Heart right ventricle (tissue), 16 donors: ENCODE data around the gene SCP2. TPM values are rescaled to one million over a fixed set of nuclear protein-coding genes. Genes with fewer than 3 reads are reported as not detected.
A peak's percentile ranks its signal among the peaks of the same experiment; 100 is the strongest.

Experiments used
- ATAC-seq, 8 donors: fragments of 200-7000 bp; cut with Tn5 transposase; one replicate each; pipeline ENCODE4 v1.9.1; 2020; ENCODE audit warnings: mild to moderate bottlenecking in 8 of 8, moderate library complexity in 8 of 8, moderate number of reproducible peaks in 1 of 8
- DNase-seq, 2 donors: peaks; one replicate each; pipeline ENCODE4 v3.0.0-alpha.2; 2020
- H3K27ac ChIP-seq, 10 donors: fragments of 200-600 bp; sonication (generic) in 2 of 10; one replicate each; pipeline versions ENCODE4 v1.5.0 to v1.8.0; 2020 to 2022; ENCODE audit warnings: mild to moderate bottlenecking in 3 of 10
- H3K27me3 ChIP-seq, 7 donors: fragments of 200-600 bp; one replicate each; pipeline ENCODE4 v1.8.0; 2021 to 2022; ENCODE audit warnings: mild to moderate bottlenecking in 2 of 7
- H3K36me3 ChIP-seq, 9 donors: fragments of 200-600 bp; sonication (generic) in 1 of 9; one replicate each; pipeline versions ENCODE4 v1.5.0 to v1.8.0; 2020 to 2022; ENCODE audit warnings: mild to moderate bottlenecking in 2 of 9
- H3K4me1 ChIP-seq, 9 donors: fragments of 200-600 bp; sonication (generic) in 1 of 9; one replicate each; pipeline versions ENCODE4 v1.5.0 to v1.8.0; 2020 to 2022; ENCODE audit warnings: mild to moderate bottlenecking in 4 of 9
- H3K4me3 ChIP-seq, 10 donors: fragments of 200-600 bp; sonication (generic) in 2 of 10; one replicate each; pipeline versions ENCODE4 v1.5.0 to v1.8.0; 2020 to 2022; ENCODE audit warnings: mild to moderate bottlenecking in 7 of 10, moderate library complexity in 2 of 10
- H3K9me3 ChIP-seq, 11 donors: fragments of 200-600 bp in 10 of 11; sonication (generic) in 2 of 11; one replicate each; pipeline versions ENCODE4 v1.5.0 to v1.8.0; 2013 to 2022; ENCODE audit warnings: mild to moderate bottlenecking in 2 of 11, control low read depth in 1 of 11, moderate library complexity in 1 of 11
- WGBS, 2 donors: extraction: QIAGEN DNeasy Blood & Tissue Kit; methylation state at CpG; one replicate each; pipeline ENCODE4 v1.1.7; 2013; ENCODE audit warnings: inconsistent platforms in 1 of 2; 5-methylcytosine and 5-hydroxymethylcytosine counted together
- intact Hi-C, 10 donors: fragments of 100-400 bp; cut with DNase I; formaldehyde crosslinking; loops; one replicate each; pipeline versions ENCODE4 v1.11.1 to v1.14.2; 2022
- polyA plus RNA-seq, 2 donors: library from polyadenylated mRNA; stranded (reverse); fragments of 200-250 nt; gene quantifications; one replicate each; pipeline ENCODE4 v1.2.3, GENCODE V29; 2013
- total RNA-seq, 10 donors: library from RNA; stranded (reverse); fragmentation: NEBNext Ultra II Directional in 3 of 10; extraction: Animal tissue kit (Norgen Biotek cat#: 25700) in 3 of 10; gene quantifications; one replicate each; pipeline versions ENCODE4 v1.2.1 to v1.2.4, GENCODE V29; 2021 to 2023
- TF ChIP-seq, protein P1 (sequence below), 9 donors: fragments of 200-600 bp; sonication (generic) in 2 of 9; IDR thresholded peaks; one replicate each; pipeline versions ENCODE4 v1.5.0 to v1.8.0; 2021 to 2022; ENCODE audit warnings: antibody characterized with exemption in 9 of 9, mild to moderate bottlenecking in 5 of 9, moderate library complexity in 1 of 9
- donor health status: Arrhythmogenic right ventricular cardiomyopathy.
- donor health status: ischemic (EF 13 %, LVEDD 7.1; RV severe dilation, severe dysfunction).
- donor health status: healthy with polysubstance abuse.
- donor health status: DM: no; HTN: yes; CAD: no.
- donor health status: DM: no; HTN: no; CAD: no.
- donor health status: ischemic (EF 25% LVEDD 6.9; RV normal size, moderate dysfunction).
- donor health status: ischemic (EF 25% LVEDD 5.7; RV mildly dilated, moderate dysfunction).
- donor health status: healthy.
- donor health status: DM: yes; HTN: yes; CAD: no.
- donor health status: Ischemic cardiomyopathy.
- donor health status: ischemic (EF 35%, LVEDD 5.7; RV mildly dilated, moderate dysfunction).
- donor health status: nonischemic (EF 11% LVEDD 7.7; RV severe dilation, severe dysfunction).
- donor health status: DM: yes; HTN: yes; CAD: no.
- donor health status: PGD.
- donor health status: ischemic (EF 29% LVEDD 5.4; RV normal size, mild dysfunction).
- donor health status: nonischemic (EF 23%, LVEDD 6.1; RV moderate dilation, normal function).

Gene SCP2
- total and polyA plus RNA-seq, 12 donors = 82.3 to 149 (median 126) TPM

DNA sequence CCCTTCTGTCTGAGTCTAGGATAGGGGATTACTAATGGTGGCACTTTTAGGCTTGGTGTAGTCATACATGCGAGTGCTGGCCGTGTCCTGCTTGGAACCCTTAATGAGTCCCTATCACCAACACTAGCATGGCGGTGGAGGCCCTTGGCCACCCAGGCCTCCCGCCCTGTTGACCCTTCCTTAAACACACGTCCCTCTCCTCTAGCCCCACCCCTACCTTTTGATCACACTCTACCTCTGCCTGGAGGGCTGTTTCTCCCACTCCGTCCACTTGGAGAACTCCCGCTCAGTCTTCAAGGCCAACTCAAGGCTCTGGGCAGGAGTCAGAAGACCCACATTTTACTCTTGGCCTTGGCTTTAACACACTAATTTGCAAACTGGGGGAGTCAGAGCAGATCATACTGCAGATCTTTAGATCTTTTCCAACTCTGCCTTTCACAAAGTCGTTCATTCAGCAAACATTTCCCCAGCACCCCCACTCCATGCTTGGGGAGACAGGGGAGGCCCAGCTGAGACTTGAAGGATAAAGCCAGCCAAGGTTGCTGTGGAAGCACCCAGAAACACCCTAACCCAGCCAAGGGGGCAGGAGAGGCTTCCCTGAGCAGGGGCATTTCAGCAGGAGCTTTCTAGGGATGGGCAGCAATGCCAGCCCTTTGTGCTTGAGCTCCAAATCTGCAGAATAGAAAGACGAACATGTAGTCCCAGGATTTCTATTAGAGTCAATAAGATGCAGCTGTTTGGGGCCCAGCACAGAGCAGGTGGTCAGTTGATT is 136.9 kb downstream of the SCP2 start:
- H3K27ac ChIP-seq = peak overlapping the region in 3 of 10 donors; percentile 80 to 87 (median 83)
- H3K4me3 ChIP-seq = peak overlapping the region in 8 of 10 donors; percentile 62 to 91 (median 70)
- H3K4me1 ChIP-seq = peaks cover 0 to 32% (median 18%) of the 10 kb centered on the region in 9 donors
- H3K36me3 ChIP-seq = no peaks in the 10 kb centered on the region
- no peaks in the 10 kb centered on the region for H3K9me3 ChIP-seq
- WGBS, 2 donors = 93 to 94% methylated on average over 9 of the region's 9 CpGs
- DNase-seq (no peak), ATAC-seq (no peak)
- TF ChIP-seq, protein P1, sequence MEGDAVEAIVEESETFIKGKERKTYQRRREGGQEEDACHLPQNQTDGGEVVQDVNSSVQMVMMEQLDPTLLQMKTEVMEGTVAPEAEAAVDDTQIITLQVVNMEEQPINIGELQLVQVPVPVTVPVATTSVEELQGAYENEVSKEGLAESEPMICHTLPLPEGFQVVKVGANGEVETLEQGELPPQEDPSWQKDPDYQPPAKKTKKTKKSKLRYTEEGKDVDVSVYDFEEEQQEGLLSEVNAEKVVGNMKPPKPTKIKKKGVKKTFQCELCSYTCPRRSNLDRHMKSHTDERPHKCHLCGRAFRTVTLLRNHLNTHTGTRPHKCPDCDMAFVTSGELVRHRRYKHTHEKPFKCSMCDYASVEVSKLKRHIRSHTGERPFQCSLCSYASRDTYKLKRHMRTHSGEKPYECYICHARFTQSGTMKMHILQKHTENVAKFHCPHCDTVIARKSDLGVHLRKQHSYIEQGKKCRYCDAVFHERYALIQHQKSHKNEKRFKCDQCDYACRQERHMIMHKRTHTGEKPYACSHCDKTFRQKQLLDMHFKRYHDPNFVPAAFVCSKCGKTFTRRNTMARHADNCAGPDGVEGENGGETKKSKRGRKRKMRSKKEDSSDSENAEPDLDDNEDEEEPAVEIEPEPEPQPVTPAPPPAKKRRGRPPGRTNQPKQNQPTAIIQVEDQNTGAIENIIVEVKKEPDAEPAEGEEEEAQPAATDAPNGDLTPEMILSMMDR (IDR thresholded peaks at IDR 0.05) = no peak
- H3K27me3 ChIP-seq = peaks cover 0 to 40% (median 8%) of the 10 kb centered on the region in 7 donors
- intact Hi-C loops = loop anchor here in 2 of 10 donors (5.0 to 10.0 kb wide), 2 partner anchors 118 to 121 kb away; no protein-coding TSS in a partner anchor

DNA sequence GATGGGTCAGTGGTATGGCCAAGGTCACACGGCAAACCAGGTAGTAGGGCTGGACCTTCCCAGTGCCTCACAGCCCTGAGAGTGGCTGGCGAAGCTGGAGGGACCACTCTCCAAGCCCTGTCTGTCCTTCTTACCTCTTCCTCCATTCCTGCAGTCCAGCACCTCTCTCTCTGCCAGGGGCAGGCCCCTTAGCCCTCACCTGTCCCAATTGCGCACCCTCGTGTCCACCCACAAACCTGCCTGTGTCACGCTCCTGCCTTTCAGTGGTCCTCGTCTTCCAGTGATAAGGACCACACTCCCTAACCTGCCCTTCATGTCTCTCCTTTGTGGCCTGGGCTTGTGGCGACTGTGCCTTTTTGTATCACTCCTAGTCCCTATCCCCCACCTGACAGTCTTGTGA is 138.3 kb downstream of the SCP2 start:
- 96 to 97% methylated on average over 7 of the region's 7 CpGs for WGBS, 2 donors

DNA sequence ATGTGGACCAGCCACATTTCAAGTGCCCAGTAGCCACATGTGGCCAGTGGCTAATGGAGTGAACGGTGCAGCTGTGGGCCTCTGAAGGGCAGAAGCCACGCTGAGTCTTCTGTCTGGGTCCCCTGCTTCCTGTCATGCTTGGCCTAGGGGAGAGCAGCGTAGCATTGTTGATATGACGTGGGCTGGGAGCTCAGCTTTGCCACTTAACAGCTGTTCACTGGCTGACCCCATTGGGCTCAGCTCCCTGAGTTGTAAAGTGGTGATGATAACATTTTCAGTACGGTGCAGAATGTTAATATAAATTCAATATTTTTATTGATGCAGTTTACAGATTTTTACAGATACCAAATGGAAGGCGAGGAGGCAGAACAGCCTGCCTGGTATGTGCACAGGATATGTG is 139.4 kb downstream of the SCP2 start:
- WGBS, 2 donors = 48 to 58% methylated on average over 6 of the region's 6 CpGs
- Histone ChIP-seq H3K4me1 (peaks cover 0 to 26% (median 18%) of the 10 kb centered on the region in 9 donors), H3K27me3 (peaks cover 0 to 26% (median 8%) of the 10 kb centered on the region in 7 donors), H3K9me3 (no peaks in the 10 kb centered on the region), H3K36me3 (peaks cover 0 to 10% (median 0%) of the 10 kb centered on the region in 9 donors), H3K27ac (peak overlapping the region in 1 of 10 donors; percentile 36), H3K4me3 (no peak overlapping the region)
- TF ChIP-seq, protein P1 (IDR thresholded peaks at IDR 0.05) = no peak
- ATAC-seq (peak in 1 of 8 donors; percentile 8), DNase-seq (no peak)
- intact Hi-C loops = loop anchor here in 1 of 10 donors (10.0 kb wide), 1 partner anchor 118 kb away; no protein-coding TSS in a partner anchor

More for the DNA sequence above, 138.3 kb downstream of the SCP2 start:
- H3K27me3 ChIP-seq = peaks cover 0 to 37% (median 8%) of the 10 kb centered on the region in 7 donors
- H3K4me3 ChIP-seq = no peak overlapping the region
- no peaks in the 10 kb centered on the region for H3K9me3 ChIP-seq
- ATAC-seq (no peak), DNase-seq (no peak)
- peaks cover 0 to 32% (median 18%) of the 10 kb centered on the region in 9 donors for H3K4me1 ChIP-seq
- H3K27ac ChIP-seq = no peak overlapping the region
- H3K36me3 ChIP-seq = peaks cover 0 to 6% (median 0%) of the 10 kb centered on the region in 9 donors
- TF ChIP-seq, protein P1 (IDR thresholded peaks at IDR 0.05) = no peak
- intact Hi-C loops = loop anchor here in 1 of 10 donors (10.0 kb wide), 1 partner anchor 119 kb away; no protein-coding TSS in a partner anchor

DNA sequence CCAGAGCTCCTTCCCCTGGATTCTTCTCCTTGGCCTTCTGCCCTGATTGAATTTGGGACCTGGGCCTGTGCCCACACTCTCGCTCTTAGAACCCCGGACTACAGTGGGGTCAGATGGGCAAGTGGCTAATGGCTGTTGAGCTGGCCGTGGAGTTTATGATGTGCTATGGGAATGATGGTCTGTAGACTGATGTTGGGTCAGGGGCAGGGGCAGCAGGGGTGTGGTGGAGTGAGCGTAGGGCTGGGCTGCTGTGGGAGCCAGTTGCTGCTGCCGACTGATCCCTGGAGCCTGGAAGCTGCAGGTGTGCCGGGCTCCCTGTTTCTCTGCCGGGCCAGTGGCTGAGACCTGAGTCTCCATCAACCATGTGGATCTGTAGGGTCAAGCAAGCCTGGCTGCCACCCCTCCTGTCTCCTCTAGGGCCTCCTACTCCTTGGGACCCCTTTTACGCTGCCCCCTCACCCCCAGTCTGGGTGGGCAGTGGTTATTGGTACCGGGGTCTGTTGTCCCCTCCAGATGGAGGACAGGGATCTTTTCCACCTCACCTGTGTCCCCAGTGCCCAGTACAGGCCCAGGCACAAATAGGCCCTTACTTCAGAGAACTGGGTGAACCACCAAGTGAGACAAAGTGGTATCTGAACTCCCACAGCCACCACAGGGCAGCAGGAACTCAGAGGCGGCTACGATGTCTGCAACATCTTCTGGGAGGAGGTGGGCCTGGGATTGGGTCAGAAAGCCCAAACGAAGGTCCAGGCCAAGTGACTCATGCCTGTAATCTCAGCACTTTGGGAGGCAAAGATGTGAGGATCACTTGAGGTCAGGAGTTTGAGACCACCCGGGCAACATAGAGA is 140.0 kb downstream of the SCP2 start:
- no peak overlapping the region for H3K4me3 ChIP-seq
- intact Hi-C loops = loop anchor here in 1 of 10 donors (10.0 kb wide), 1 partner anchor 118 kb away; no protein-coding TSS in a partner anchor
- no peaks in the 10 kb centered on the region for H3K9me3 ChIP-seq
- DNase-seq (no peak), ATAC-seq (peak in 1 of 8 donors; percentile 25)
- peaks cover 0 to 22% (median 12%) of the 10 kb centered on the region in 9 donors for H3K4me1 ChIP-seq
- 81% methylated on average over 13 of the region's 13 CpGs for WGBS, 2 donors
- TF ChIP-seq, protein P1 (IDR thresholded peaks at IDR 0.05) = no peak
- peaks cover 0 to 20% (median 3%) of the 10 kb centered on the region in 7 donors for H3K27me3 ChIP-seq
- H3K27ac ChIP-seq = peak overlapping the region in 3 of 10 donors; percentile 12 to 52 (median 36)
- peaks cover 0 to 10% (median 0%) of the 10 kb centered on the region in 9 donors for H3K36me3 ChIP-seq
